ENCODE results near the gene SPRYD3. TPM values are rescaled to one million over a fixed set of nuclear protein-coding genes. Genes with fewer than 3 reads are reported as not detected.

The SPRYD3 gene
- polyA plus RNA-seq, 3 donors, result 17.8 to 26.9 (median 21.8) TPM

DNA sequence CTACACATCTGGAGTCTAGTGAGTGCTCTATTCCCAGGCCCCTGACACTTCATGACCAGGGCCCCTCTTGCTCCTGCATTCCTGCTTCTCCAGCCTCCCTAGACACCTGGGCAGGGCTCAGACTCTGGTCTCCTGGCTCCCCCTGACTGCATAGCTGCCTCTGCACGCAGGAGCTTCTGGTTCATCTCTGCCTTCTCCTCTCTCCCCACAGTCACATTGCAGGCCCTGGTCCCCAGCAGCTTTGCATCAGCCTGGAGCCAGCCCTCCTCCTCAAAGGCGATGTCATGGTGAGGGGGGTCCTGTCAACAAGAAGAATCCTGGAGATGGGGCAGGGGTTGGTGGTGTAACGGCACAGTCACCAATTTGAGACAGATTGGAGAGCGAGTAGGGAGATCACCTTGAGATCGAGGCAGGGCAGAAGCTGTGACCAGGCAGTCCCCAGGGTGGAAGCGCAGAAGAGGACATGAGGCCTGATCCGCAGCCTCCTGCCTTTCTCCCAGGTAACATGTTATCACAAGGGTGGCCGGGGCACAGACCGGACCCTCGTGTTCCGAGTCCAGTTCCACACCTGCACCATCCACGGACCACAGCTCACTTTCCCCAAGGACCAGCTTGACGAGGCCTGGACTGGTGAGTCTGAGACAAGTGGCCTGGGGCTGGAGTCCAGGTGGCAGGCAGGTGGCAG is 21.2 kb downstream of the SPRYD3 start:
- H4K20me1 ChIP-seq (ENCODE audit: insufficient read depth, low read length), result no peaks in the 10 kb centered on the region
- peaks cover 0 to 17% (median 16%) of the 10 kb centered on the region in 3 donors for H3K27me3 Mint-ChIP-seq (ENCODE audit: low read depth in 3 of 3)
- H3K27me3 ChIP-seq (ENCODE audit: control insufficient read depth in 2 of 2, insufficient read depth in 2 of 2, low read length in 2 of 2), result no peaks in the 10 kb centered on the region
- H3K4me3 ChIP-seq (replicated peaks in 1 of 3; ENCODE audit: low read depth in 2 of 3, low read length in 3 of 3), result no peak overlapping the region
- H3K4me1 Mint-ChIP-seq, result peaks cover 9% of the 10 kb centered on the region
- TF ChIP-seq, protein P1, sequence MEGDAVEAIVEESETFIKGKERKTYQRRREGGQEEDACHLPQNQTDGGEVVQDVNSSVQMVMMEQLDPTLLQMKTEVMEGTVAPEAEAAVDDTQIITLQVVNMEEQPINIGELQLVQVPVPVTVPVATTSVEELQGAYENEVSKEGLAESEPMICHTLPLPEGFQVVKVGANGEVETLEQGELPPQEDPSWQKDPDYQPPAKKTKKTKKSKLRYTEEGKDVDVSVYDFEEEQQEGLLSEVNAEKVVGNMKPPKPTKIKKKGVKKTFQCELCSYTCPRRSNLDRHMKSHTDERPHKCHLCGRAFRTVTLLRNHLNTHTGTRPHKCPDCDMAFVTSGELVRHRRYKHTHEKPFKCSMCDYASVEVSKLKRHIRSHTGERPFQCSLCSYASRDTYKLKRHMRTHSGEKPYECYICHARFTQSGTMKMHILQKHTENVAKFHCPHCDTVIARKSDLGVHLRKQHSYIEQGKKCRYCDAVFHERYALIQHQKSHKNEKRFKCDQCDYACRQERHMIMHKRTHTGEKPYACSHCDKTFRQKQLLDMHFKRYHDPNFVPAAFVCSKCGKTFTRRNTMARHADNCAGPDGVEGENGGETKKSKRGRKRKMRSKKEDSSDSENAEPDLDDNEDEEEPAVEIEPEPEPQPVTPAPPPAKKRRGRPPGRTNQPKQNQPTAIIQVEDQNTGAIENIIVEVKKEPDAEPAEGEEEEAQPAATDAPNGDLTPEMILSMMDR (IDR thresholded peaks at IDR 0.05), result no peak
- H3K4me1 ChIP-seq (ENCODE audit: control insufficient read depth in 1 of 2, insufficient read depth in 2 of 2, low read length in 2 of 2), result peaks cover 7 to 14% of the 10 kb centered on the region in 2 donors
- intact Hi-C loops (cut with micrococcal nuclease), result no loop called here
- 91% methylated on average over 6 of the region's 13 CpGs for WGBS (ENCODE audit: insufficient coverage)
- no peaks in the 10 kb centered on the region for H3K9me3 Mint-ChIP-seq
- H3K4me3 Mint-ChIP-seq, result no peak overlapping the region
- no peak for DNase-seq
- no peak overlapping the region for H3K9ac ChIP-seq (ENCODE audit: insufficient read depth, low read length, poor library complexity, severe bottlenecking)
- H3K27ac ChIP-seq (ENCODE audit: low read depth in 1 of 2, low read length in 2 of 2), result no peak overlapping the region
- no peaks in the 10 kb centered on the region for H3K36me3 ChIP-seq (replicated peaks in 1 of 2; ENCODE audit: control insufficient read depth in 1 of 2, insufficient read depth in 2 of 2, low read length in 2 of 2)
- H3K79me2 ChIP-seq (ENCODE audit: insufficient read depth, low read length), result no peaks in the 10 kb centered on the region
- no peak overlapping the region for H3K27ac Mint-ChIP-seq
- no peak overlapping the region for H3K4me2 ChIP-seq (replicated peaks; ENCODE audit: extremely low read depth, low read length, poor library complexity, severe bottlenecking)
- H2AFZ ChIP-seq (ENCODE audit: insufficient read depth, low read depth, low read length, poor library complexity, severe bottlenecking), result no peak overlapping the region
- no peaks in the 10 kb centered on the region for H3K9me3 ChIP-seq (replicated peaks in 1 of 2; ENCODE audit: control insufficient read depth in 1 of 2, insufficient read depth in 1 of 2, low read length in 2 of 2)
- peaks cover 0 to under 1% of the 10 kb centered on the region in 2 donors for H3K36me3 Mint-ChIP-seq

DNA sequence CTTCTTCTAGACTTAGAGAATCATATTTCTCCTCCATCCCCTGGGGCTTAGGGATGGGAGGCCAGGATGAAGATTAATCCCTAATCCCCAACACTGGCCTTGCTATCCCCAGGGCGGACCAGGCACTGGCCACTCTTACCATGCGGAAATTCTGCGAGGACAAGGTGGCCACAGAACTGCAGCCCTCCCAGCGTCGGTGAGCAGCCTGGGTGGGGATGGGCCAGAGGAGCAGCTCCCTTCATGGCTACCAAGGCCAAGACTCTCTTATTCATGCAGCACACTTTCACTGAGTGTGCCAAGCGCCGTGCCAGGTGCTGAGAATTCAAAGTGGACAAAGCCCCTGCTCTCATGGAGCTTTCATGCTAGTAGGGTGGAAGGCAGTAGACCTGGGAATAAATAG is 22.3 kb downstream of the SPRYD3 start:
- Histone ChIP-seq H3K27me3 (ENCODE audit: control insufficient read depth in 2 of 2, insufficient read depth in 2 of 2, low read length in 2 of 2) (no peaks in the 10 kb centered on the region), H4K20me1 (ENCODE audit: insufficient read depth, low read length) (no peaks in the 10 kb centered on the region), H3K4me1 (ENCODE audit: control insufficient read depth in 1 of 2, insufficient read depth in 2 of 2, low read length in 2 of 2) (peaks cover 7 to 14% of the 10 kb centered on the region in 2 donors), H3K9me3 (replicated peaks in 1 of 2; ENCODE audit: control insufficient read depth in 1 of 2, insufficient read depth in 1 of 2, low read length in 2 of 2) (no peaks in the 10 kb centered on the region), H3K4me2 (replicated peaks; ENCODE audit: extremely low read depth, low read length, poor library complexity, severe bottlenecking) (no peak overlapping the region), H3K4me3 (replicated peaks in 1 of 3; ENCODE audit: low read depth in 2 of 3, low read length in 3 of 3) (no peak overlapping the region), H3K9ac (ENCODE audit: insufficient read depth, low read length, poor library complexity, severe bottlenecking) (no peak overlapping the region), H3K79me2 (ENCODE audit: insufficient read depth, low read length) (no peaks in the 10 kb centered on the region), H2AFZ (ENCODE audit: insufficient read depth, low read depth, low read length, poor library complexity, severe bottlenecking) (no peak overlapping the region), H3K36me3 (replicated peaks in 1 of 2; ENCODE audit: control insufficient read depth in 1 of 2, insufficient read depth in 2 of 2, low read length in 2 of 2) (no peaks in the 10 kb centered on the region), H3K27ac (ENCODE audit: low read depth in 1 of 2, low read length in 2 of 2) (no peak overlapping the region)
- H3K27ac Mint-ChIP-seq, result no peak overlapping the region
- no peak for DNase-seq
- H3K27me3 Mint-ChIP-seq (ENCODE audit: low read depth in 3 of 3), result peaks cover 0 to 19% (median 17%) of the 10 kb centered on the region in 3 donors
- 93% methylated on average over 5 of the region's 7 CpGs for WGBS (ENCODE audit: insufficient coverage)
- intact Hi-C loops (cut with micrococcal nuclease), result no loop called here
- H3K9me3 Mint-ChIP-seq, result no peaks in the 10 kb centered on the region
- TF ChIP-seq, protein P1 (IDR thresholded peaks at IDR 0.05), result no peak
- peaks cover 9% of the 10 kb centered on the region for H3K4me1 Mint-ChIP-seq
- no peaks in the 10 kb centered on the region for H3K36me3 Mint-ChIP-seq
- no peak overlapping the region for H3K4me3 Mint-ChIP-seq
